Ovary (tissue), 3 donors: ENCODE data around the gene KMT2B.

Source experiments
- POLR2A ChIP-seq: fragments of 450-650 bp; IDR thresholded peaks from one replicate; pipeline ENCODE4 v1.6.1; 2017; ENCODE audit warnings: antibody characterized with exemption, mild to moderate bottlenecking, moderate library complexity
- TF ChIP-seq, protein P1 (sequence below), 3 donors: fragments of 450-650 bp in 2 of 3; fragments of 200-600 bp in 1 of 3; IDR thresholded peaks; one replicate each; pipeline versions ENCODE4 v1.5.1 to v1.8.0; 2016 to 2022; ENCODE audit warnings: antibody characterized with exemption in 3 of 3, mild to moderate bottlenecking in 1 of 3
- donor health status: DM: no; HTN: no; CAD: no.

DNA sequence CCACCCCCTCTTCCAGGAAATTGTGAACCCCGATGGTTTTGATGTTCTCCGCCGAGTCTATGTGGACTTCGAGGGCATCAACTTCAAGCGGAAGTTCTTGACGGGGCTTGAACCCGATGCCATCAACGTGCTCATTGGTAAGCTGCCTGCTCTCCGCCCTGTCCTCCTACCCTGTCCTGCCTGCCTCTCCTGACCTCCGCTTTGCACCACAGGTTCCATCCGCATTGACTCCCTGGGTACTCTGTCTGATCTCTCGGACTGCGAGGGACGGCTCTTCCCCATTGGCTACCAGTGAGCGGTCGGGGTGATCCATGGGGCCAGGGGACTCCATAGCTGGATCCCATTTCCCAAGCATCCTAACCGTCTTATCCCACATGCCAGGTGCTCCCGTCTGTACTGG lies 12.5 kb downstream of the KMT2B start:
- no peak for TF ChIP-seq POLR2A
- TF ChIP-seq, protein P1, sequence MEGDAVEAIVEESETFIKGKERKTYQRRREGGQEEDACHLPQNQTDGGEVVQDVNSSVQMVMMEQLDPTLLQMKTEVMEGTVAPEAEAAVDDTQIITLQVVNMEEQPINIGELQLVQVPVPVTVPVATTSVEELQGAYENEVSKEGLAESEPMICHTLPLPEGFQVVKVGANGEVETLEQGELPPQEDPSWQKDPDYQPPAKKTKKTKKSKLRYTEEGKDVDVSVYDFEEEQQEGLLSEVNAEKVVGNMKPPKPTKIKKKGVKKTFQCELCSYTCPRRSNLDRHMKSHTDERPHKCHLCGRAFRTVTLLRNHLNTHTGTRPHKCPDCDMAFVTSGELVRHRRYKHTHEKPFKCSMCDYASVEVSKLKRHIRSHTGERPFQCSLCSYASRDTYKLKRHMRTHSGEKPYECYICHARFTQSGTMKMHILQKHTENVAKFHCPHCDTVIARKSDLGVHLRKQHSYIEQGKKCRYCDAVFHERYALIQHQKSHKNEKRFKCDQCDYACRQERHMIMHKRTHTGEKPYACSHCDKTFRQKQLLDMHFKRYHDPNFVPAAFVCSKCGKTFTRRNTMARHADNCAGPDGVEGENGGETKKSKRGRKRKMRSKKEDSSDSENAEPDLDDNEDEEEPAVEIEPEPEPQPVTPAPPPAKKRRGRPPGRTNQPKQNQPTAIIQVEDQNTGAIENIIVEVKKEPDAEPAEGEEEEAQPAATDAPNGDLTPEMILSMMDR (IDR thresholded peaks at IDR 0.05) = no peak
